H9 (cell line): Measurements from ENCODE around the gene EPHB2. TPM values are rescaled to one million over a fixed set of nuclear protein-coding genes. Genes with fewer than 3 reads are reported as not detected.

ENCODE experiments used
- DNase-seq: peaks from one replicate; pipeline ENCODE4 v3.0.0-alpha.2; 2017
- H2AFZ ChIP-seq: one replicate; pipeline ENCODE4 v1.6.1; 2013; ENCODE audit warnings: mild to moderate bottlenecking, low read length, control low read depth, moderate library complexity
- H2AK5ac ChIP-seq: 2 replicates; pipeline ENCODE4 v1.6.1; 2013; ENCODE audit warnings: low read length, control low read depth, mixed read lengths; ENCODE audit not compliant: insufficient read length
- H2BK120ac ChIP-seq: one replicate; pipeline ENCODE4 v1.6.1; 2013; ENCODE audit warnings: low read depth, mild to moderate bottlenecking, low read length, control low read depth, inconsistent platforms; ENCODE audit not compliant: poor library complexity, severe bottlenecking
- H2BK12ac ChIP-seq: 2 replicates; pipeline ENCODE4 v1.6.1; 2013; ENCODE audit warnings: low read length, control low read depth, mixed read lengths, low read depth; ENCODE audit not compliant: insufficient read length
- H2BK15ac ChIP-seq: 2 replicates; pipeline ENCODE4 v1.6.1; 2013; ENCODE audit warnings: low read depth, low read length, control low read depth
- H2BK20ac ChIP-seq: one replicate; pipeline ENCODE4 v1.6.1; 2013; ENCODE audit warnings: low read depth, mild to moderate bottlenecking, low read length, control low read depth, inconsistent platforms; ENCODE audit not compliant: poor library complexity, severe bottlenecking
- H2BK5ac ChIP-seq: 2 replicates; pipeline ENCODE4 v1.6.1; 2013; ENCODE audit warnings: low read length, control low read depth, mixed read lengths; ENCODE audit not compliant: insufficient read length
- H3K14ac ChIP-seq: 2 replicates; pipeline ENCODE4 v1.6.1; 2013; ENCODE audit warnings: low read length, control low read depth; ENCODE audit not compliant: insufficient read depth
- H3K18ac ChIP-seq: 2 replicates; pipeline ENCODE4 v1.6.1; 2013; ENCODE audit warnings: low read depth, mild to moderate bottlenecking, mixed read lengths, low read length, control low read depth; ENCODE audit not compliant: insufficient read length
- H3K23ac ChIP-seq: 2 replicates; pipeline ENCODE4 v1.6.1; 2013; ENCODE audit warnings: low read length, control low read depth, mixed read lengths, low read depth; ENCODE audit not compliant: insufficient read length
- H3K23me2 ChIP-seq: 2 replicates; pipeline ENCODE4 v1.6.1; 2013; ENCODE audit warnings: low read depth, mild to moderate bottlenecking, mixed read lengths, low read length, control low read depth; ENCODE audit not compliant: insufficient read length, poor library complexity, severe bottlenecking
- H3K27ac ChIP-seq: 2 replicates; pipeline ENCODE4 v1.5.1; 2013; ENCODE audit warnings: low read length, control low read depth, mixed read lengths, low read depth; ENCODE audit not compliant: insufficient read length
- H3K27me3 ChIP-seq: 2 replicates; pipeline ENCODE4 v1.6.1; 2013; ENCODE audit warnings: low read length, control low read depth, inconsistent platforms; ENCODE audit not compliant: insufficient read depth
- H3K4ac ChIP-seq: 2 replicates; pipeline ENCODE4 v1.6.1; 2013; ENCODE audit warnings: low read depth, mild to moderate bottlenecking, control low read depth, inconsistent platforms, low read length, moderate library complexity
- H3K4me1 ChIP-seq: 2 replicates; pipeline ENCODE4 v1.6.1; 2013; ENCODE audit warnings: low read length, control low read depth, inconsistent platforms; ENCODE audit not compliant: insufficient read depth
- H3K4me2 ChIP-seq: 2 replicates; pipeline ENCODE4 v1.6.1; 2013; ENCODE audit warnings: low read length, control low read depth, mixed read lengths; ENCODE audit not compliant: insufficient read length, insufficient read depth
- H3K56ac ChIP-seq: 2 replicates; pipeline ENCODE4 v1.6.1; 2013; ENCODE audit warnings: low read depth, mild to moderate bottlenecking, mixed read lengths, low read length, control low read depth; ENCODE audit not compliant: insufficient read length
- H3K79me1 ChIP-seq: 2 replicates; pipeline ENCODE4 v1.6.1; 2013; ENCODE audit warnings: low read depth, mild to moderate bottlenecking, moderate library complexity, low read length, control low read depth, inconsistent platforms; ENCODE audit not compliant: insufficient read depth, poor library complexity, severe bottlenecking
- H3K79me2 ChIP-seq: 2 replicates; pipeline ENCODE4 v1.6.1; 2013; ENCODE audit warnings: low read length, control low read depth, inconsistent platforms; ENCODE audit not compliant: insufficient read depth
- H3K9ac ChIP-seq: 2 replicates; pipeline ENCODE4 v1.6.1; 2013; ENCODE audit warnings: low read length, control low read depth, mixed read lengths; ENCODE audit not compliant: insufficient read length; ENCODE audit errors: extremely low read depth
- H3K9me3 ChIP-seq: one replicate; pipeline ENCODE4 v1.6.1; 2013; ENCODE audit warnings: low read depth, low read length, inconsistent platforms; ENCODE audit not compliant: control insufficient read depth
- H3T11ph ChIP-seq: one replicate; pipeline ENCODE4 v1.6.1; 2013; ENCODE audit warnings: mild to moderate bottlenecking, low read length, control low read depth, inconsistent platforms
- H4K20me1 ChIP-seq: one replicate; pipeline ENCODE4 v1.6.1; 2013; ENCODE audit not compliant: control insufficient read depth, insufficient read length, insufficient read depth
- H4K5ac ChIP-seq: 2 replicates; pipeline ENCODE4 v1.6.1; 2013; ENCODE audit warnings: low read depth, mild to moderate bottlenecking, mixed read lengths, low read length, control low read depth; ENCODE audit not compliant: insufficient read length
- H4K8ac ChIP-seq: replicated peaks from 2 replicates; pipeline ENCODE4 v1.6.1; 2013; ENCODE audit warnings: low read length, control low read depth, mixed read lengths, low read depth; ENCODE audit not compliant: insufficient read length
- H4K91ac ChIP-seq: 2 replicates; pipeline ENCODE4 v1.6.1; 2013; ENCODE audit warnings: low read depth, mild to moderate bottlenecking, moderate library complexity, mixed read lengths, low read length, control low read depth; ENCODE audit not compliant: insufficient read length
- H3K27ac Mint-ChIP-seq, 3 experiments: 2 replicates in 2 of 3; 3 replicates in 1 of 3; pipeline ENCODE4 v1.8.0; 2020 to 2021; ENCODE audit warnings: mixed read lengths in 3 of 3, mild to moderate bottlenecking in 1 of 3, moderate library complexity in 1 of 3
- H3K27me3 Mint-ChIP-seq: 2 replicates; pipeline ENCODE4 v1.8.0; 2021; ENCODE audit warnings: low read depth, mild to moderate bottlenecking, moderate library complexity, mixed read lengths
- H3K36me3 Mint-ChIP-seq, 3 experiments: 2 replicates in 2 of 3; 3 replicates in 1 of 3; pipeline ENCODE4 v1.8.0; 2020 to 2021; ENCODE audit warnings: low read depth in 3 of 3, mixed read lengths in 3 of 3; ENCODE audit not compliant: insufficient read depth in 1 of 3
- H3K4me1 Mint-ChIP-seq, 2 experiments: 2 replicates each; pipeline ENCODE4 v1.8.0; 2020; ENCODE audit warnings: mixed read lengths in 2 of 2
- H3K4me3 Mint-ChIP-seq, 2 experiments: 2 replicates in 1 of 2; 3 replicates in 1 of 2; pipeline ENCODE4 v1.8.0; 2020 to 2021; ENCODE audit warnings: mild to moderate bottlenecking in 2 of 2, mixed read lengths in 2 of 2, moderate library complexity in 1 of 2
- H3K9me3 Mint-ChIP-seq, 2 experiments: 2 replicates in 1 of 2; 3 replicates in 1 of 2; pipeline ENCODE4 v1.8.0; 2020; ENCODE audit warnings: mild to moderate bottlenecking in 2 of 2, mixed read lengths in 2 of 2, moderate library complexity in 1 of 2
- WGBS: extraction: QIAGEN DNeasy Blood & Tissue Kit; methylation state at CpG from one replicate; pipeline ENCODE4 v1.1.7; 2013; ENCODE audit warnings: missing lambda C conversion rate, low lambda C conversion rate, mixed read lengths; ENCODE audit not compliant: insufficient read length; ENCODE audit errors: extremely low coverage; 5-methylcytosine and 5-hydroxymethylcytosine counted together
- total RNA-seq: library from RNA; stranded (reverse); gene quantifications from 2 replicates; pipeline ENCODE4 v1.2.1, GENCODE V29; 2021
- TF ChIP-seq, protein P1 (sequence below): fragments of 200-600 bp; sonication (generic); conservative IDR thresholded peaks from 3 replicates; pipeline ENCODE4 v1.8.0; 2021; ENCODE audit warnings: antibody characterized with exemption, mild to moderate bottlenecking

The EPHB2 gene
- total RNA-seq, 1 experiment from 2014 or later, result 9.5 TPM

DNA sequence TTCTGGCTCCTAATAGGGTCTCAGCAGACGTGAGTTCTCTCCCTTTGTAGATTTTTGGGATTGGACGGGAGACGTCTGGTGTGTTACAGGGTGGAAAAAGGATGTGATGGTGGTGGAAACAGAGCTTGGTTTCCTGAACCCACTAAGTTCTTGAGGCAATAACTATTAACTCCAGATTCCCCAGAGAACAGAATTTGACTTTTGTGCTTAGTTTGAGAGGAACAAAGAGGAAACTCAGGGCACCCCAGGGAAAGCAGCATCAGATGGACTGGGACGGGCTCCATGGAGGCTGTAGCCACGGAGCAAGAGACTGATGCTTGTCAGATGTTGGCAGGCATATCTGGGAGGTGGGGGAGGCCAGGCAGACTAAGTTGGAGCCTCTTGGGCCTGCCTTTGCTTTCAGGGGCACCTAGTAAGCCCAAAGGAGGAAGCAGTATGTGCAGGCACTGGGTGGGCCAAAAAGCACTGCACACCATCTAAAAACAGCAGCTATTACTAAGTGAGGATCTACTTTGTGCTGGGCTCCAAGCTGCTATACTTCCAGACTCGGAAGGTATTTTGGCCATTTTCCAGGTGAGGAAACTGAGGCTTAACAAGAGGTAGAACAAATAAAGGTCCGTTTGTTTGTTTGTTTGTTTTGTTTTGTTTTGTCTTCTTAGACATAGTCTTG is 66.9 kb downstream of the EPHB2 start:
- Histone ChIP-seq H4K91ac (no peak overlapping the region), H3K9ac (no peak overlapping the region), H4K8ac (no peak overlapping the region), H3K4me2 (no peak overlapping the region), H3K27me3 (no peaks in the 10 kb centered on the region), H3K56ac (no peak overlapping the region), H2AFZ (no peak overlapping the region), H2BK12ac (no peak overlapping the region), H2AK5ac (no peak overlapping the region), H2BK15ac (no peak overlapping the region), H2BK20ac (no peak overlapping the region), H3K23me2 (no peaks in the 10 kb centered on the region), H2BK120ac (no peak overlapping the region), H2BK5ac (no peak overlapping the region), H3K79me1 (no peaks in the 10 kb centered on the region), H3K4me1 (0 out of 2 replicates have a peak, but pooled peaks cover 3% of the 10 kb centered on the region), H4K5ac (no peak overlapping the region), H3K9me3 (no peaks in the 10 kb centered on the region), H3K27ac (no peak overlapping the region), H3K4ac (no peak overlapping the region), H3T11ph (no peak overlapping the region), H4K20me1 (no peaks in the 10 kb centered on the region), H3K79me2 (no peaks in the 10 kb centered on the region), H3K14ac (no peak overlapping the region), H3K18ac (no peak overlapping the region), H3K23ac (no peak overlapping the region)
- no peaks in the 10 kb centered on the region for H3K9me3 Mint-ChIP-seq
- H3K4me3 Mint-ChIP-seq, result no peak overlapping the region
- no peaks in the 10 kb centered on the region; a peak in 1 of 7 replicates for H3K36me3 Mint-ChIP-seq
- TF ChIP-seq, protein P1, sequence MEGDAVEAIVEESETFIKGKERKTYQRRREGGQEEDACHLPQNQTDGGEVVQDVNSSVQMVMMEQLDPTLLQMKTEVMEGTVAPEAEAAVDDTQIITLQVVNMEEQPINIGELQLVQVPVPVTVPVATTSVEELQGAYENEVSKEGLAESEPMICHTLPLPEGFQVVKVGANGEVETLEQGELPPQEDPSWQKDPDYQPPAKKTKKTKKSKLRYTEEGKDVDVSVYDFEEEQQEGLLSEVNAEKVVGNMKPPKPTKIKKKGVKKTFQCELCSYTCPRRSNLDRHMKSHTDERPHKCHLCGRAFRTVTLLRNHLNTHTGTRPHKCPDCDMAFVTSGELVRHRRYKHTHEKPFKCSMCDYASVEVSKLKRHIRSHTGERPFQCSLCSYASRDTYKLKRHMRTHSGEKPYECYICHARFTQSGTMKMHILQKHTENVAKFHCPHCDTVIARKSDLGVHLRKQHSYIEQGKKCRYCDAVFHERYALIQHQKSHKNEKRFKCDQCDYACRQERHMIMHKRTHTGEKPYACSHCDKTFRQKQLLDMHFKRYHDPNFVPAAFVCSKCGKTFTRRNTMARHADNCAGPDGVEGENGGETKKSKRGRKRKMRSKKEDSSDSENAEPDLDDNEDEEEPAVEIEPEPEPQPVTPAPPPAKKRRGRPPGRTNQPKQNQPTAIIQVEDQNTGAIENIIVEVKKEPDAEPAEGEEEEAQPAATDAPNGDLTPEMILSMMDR, result no peak
- WGBS, result no CpG with 5 or more reads among the region's 7 CpGs
- no peaks in the 10 kb centered on the region for H3K27me3 Mint-ChIP-seq
- peaks cover 6 to 41% of the 10 kb centered on the region in 2 experiments for H3K4me1 Mint-ChIP-seq
- no peak for DNase-seq
- H3K27ac Mint-ChIP-seq, result no peak overlapping the region
